T-helper 17 cell (primary cell): ENCODE measurements around the gene CACNA1C. TPM values are rescaled to one million over a fixed set of nuclear protein-coding genes. Genes with fewer than 3 reads are reported as not detected.

Experiments
- ATAC-seq: fragments of 150-1000 bp; cut with Tn5 transposase; 2 replicates; pipeline ENCODE4 v1.10.0; 2021; ENCODE audit warnings: mild to moderate bottlenecking, moderate library complexity
- DNase-seq, 3 donors: peaks; one replicate each; pipeline versions ENCODE4 v3.0.0 to v3.0.0-alpha.2; 2020 to 2021
- H3K9me3 ChIP-seq: one replicate; pipeline ENCODE4 v1.7.0; 2013; ENCODE audit warnings: low read length, mild to moderate bottlenecking; ENCODE audit not compliant: control insufficient read depth, poor library complexity, severe bottlenecking
- H3K27ac Mint-ChIP-seq: one replicate; pipeline ENCODE4 v1.8.0; 2022; ENCODE audit warnings: mild to moderate bottlenecking, moderate library complexity, mixed read lengths
- H3K27me3 Mint-ChIP-seq: one replicate; pipeline ENCODE4 v1.8.0; 2022; ENCODE audit warnings: mixed read lengths
- H3K36me3 Mint-ChIP-seq: one replicate; pipeline ENCODE4 v1.8.0; 2022; ENCODE audit warnings: low read depth, mixed read lengths
- H3K4me1 Mint-ChIP-seq: one replicate; pipeline ENCODE4 v1.8.0; 2022; ENCODE audit warnings: mild to moderate bottlenecking, mixed read lengths
- H3K4me3 Mint-ChIP-seq: one replicate; pipeline ENCODE4 v1.8.0; 2022; ENCODE audit warnings: mild to moderate bottlenecking, moderate library complexity, mixed read lengths
- total RNA-seq, 4 donors: library from RNA in 2 of 4; stranded (reverse) in 2 of 4; gene quantifications; one replicate each; pipeline ENCODE4 v1.2.3 and lab custom pipeline; 2022 to 2026

The CACNA1C gene
- total RNA-seq, 2 donors from 2014 or later = 0.02 to 0.18 TPM

- no peaks in the 10 kb centered on the region for H3K9me3 ChIP-seq
- no peaks in the 10 kb centered on the region for H3K36me3 Mint-ChIP-seq
- peaks cover 76% of the 10 kb centered on the region for H3K27me3 Mint-ChIP-seq
- no peak overlapping the region for H3K27ac Mint-ChIP-seq
- ATAC-seq = no peak
- peaks cover 3% of the 10 kb centered on the region for H3K4me1 Mint-ChIP-seq
- H3K4me3 Mint-ChIP-seq = no peak overlapping the region
- no peak for DNase-seq
These were observed 272.7 kb downstream of the CACNA1C start for GRCh38 chr12:2325519-2325918.

- Mint-ChIP-seq H3K4me3 (no peak overlapping the region), H3K4me1 (peaks cover 3% of the 10 kb centered on the region), H3K36me3 (no peaks in the 10 kb centered on the region), H3K27me3 (peaks cover 73% of the 10 kb centered on the region), H3K27ac (no peak overlapping the region)
- ATAC-seq (no peak), DNase-seq (no peak)
- no peaks in the 10 kb centered on the region for H3K9me3 ChIP-seq
These were observed 273.7 kb downstream of the CACNA1C start for GRCh38 chr12:2326470-2326869.

DNA sequence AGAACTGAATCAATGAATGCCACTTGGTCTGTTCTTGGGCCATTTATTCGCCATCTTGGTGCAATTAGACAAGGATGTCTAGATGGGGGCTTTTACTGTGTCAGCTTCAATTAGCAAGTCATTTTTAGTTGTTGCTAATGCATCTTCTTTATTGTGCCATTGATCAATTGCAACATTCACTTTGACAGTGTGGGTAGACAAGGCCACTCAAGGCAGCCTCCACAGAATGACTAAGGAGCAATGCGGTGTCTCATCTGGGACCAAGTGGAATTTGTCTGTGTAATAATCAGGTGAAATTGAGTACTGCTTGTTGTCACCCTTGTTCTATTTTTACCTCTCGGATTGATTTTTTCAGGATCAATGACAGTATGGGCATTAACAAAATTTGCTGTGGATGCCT lies 275.9 kb downstream of the CACNA1C start:
- no peak overlapping the region for H3K27ac Mint-ChIP-seq
- H3K4me1 Mint-ChIP-seq = no peaks in the 10 kb centered on the region
- no peak for DNase-seq
- no peak for ATAC-seq
- no peak overlapping the region for H3K4me3 Mint-ChIP-seq
- H3K27me3 Mint-ChIP-seq = peaks cover 65% of the 10 kb centered on the region
- no peaks in the 10 kb centered on the region for H3K36me3 Mint-ChIP-seq
- no peaks in the 10 kb centered on the region for H3K9me3 ChIP-seq

DNA sequence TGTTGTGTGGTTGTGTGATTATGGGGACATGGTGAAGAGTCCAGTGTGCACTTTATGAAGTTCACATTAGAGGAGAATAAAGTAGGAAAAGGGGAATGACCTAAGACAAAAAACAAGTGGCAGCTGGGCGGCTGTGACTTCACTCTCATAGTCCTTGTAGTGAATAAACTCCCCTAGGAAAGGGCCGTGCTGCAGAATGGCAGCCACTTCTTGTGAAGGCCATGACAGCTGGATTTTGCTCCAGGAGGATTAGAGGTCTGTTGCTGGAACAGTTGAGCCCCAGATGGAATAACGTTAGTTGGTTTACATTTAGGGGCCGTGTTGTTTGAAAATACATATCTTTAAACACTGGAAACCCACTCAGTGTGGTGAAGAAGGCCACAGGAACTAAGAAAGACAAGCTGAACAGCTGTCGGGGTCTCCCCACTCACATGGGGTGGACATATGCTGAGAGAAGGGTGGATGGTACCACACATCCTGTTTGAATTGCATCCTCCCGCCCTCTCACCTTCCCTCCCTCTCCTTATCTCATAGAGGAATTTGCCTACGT lies 276.9 kb downstream of the CACNA1C start:
- no peaks in the 10 kb centered on the region for H3K4me1 Mint-ChIP-seq
- DNase-seq (no peak), ATAC-seq (no peak)
- no peak overlapping the region for H3K4me3 Mint-ChIP-seq
- peaks cover 60% of the 10 kb centered on the region for H3K27me3 Mint-ChIP-seq
- no peak overlapping the region for H3K27ac Mint-ChIP-seq
- no peaks in the 10 kb centered on the region for H3K9me3 ChIP-seq
- H3K36me3 Mint-ChIP-seq = no peaks in the 10 kb centered on the region

DNA sequence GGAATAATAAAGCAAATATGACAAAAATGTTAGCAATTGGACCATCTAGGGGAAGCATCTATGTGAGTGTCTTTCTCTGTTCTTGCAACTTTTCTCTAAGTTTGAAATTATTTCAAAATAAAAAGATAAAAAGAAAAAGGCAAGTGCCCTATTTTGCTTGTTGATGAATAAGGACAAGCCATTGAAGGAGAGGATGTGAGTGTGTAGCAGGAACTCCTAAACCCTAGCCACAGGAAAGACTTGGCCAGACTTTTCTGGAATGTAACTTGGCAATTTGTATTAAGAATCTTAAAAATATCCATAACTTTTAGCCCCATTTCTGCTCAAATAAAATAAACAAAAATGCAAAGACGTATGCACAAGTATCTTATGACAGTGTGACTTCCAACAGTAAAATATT lies 279.4 kb downstream of the CACNA1C start:
- H3K9me3 ChIP-seq = no peaks in the 10 kb centered on the region
- Mint-ChIP-seq H3K36me3 (no peaks in the 10 kb centered on the region), H3K27me3 (peaks cover 65% of the 10 kb centered on the region), H3K27ac (no peak overlapping the region), H3K4me1 (no peaks in the 10 kb centered on the region), H3K4me3 (no peak overlapping the region)
- no peak for DNase-seq
- no peak for ATAC-seq

GRCh38 chr12:2332947-2333346 lies 280.2 kb downstream of the CACNA1C start:
- no peaks in the 10 kb centered on the region for H3K9me3 ChIP-seq
- no peaks in the 10 kb centered on the region for H3K36me3 Mint-ChIP-seq
- peaks cover 67% of the 10 kb centered on the region for H3K27me3 Mint-ChIP-seq
- H3K27ac Mint-ChIP-seq = no peak overlapping the region
- no peaks in the 10 kb centered on the region for H3K4me1 Mint-ChIP-seq
- no peak overlapping the region for H3K4me3 Mint-ChIP-seq
- DNase-seq (no peak), ATAC-seq (no peak)

GRCh38 chr12:2333491-2334195 lies 280.9 kb downstream of the CACNA1C start:
- Mint-ChIP-seq H3K36me3 (no peaks in the 10 kb centered on the region), H3K4me3 (no peak overlapping the region), H3K4me1 (no peaks in the 10 kb centered on the region)

GRCh38 chr12:2334271-2334670 lies 281.5 kb downstream of the CACNA1C start:
- Mint-ChIP-seq H3K4me1 (no peaks in the 10 kb centered on the region), H3K4me3 (no peak overlapping the region), H3K36me3 (no peaks in the 10 kb centered on the region), H3K27ac (no peak overlapping the region), H3K27me3 (peaks cover 57% of the 10 kb centered on the region)
- no peak for DNase-seq
- H3K9me3 ChIP-seq = no peaks in the 10 kb centered on the region
- ATAC-seq = no peak

More at GRCh38 chr12:2333491-2334195, 280.9 kb downstream of the CACNA1C start:
- H3K9me3 ChIP-seq = no peaks in the 10 kb centered on the region
- Mint-ChIP-seq H3K27me3 (peaks cover 62% of the 10 kb centered on the region), H3K27ac (no peak overlapping the region)
- no peak for DNase-seq
- ATAC-seq = no peak

DNA sequence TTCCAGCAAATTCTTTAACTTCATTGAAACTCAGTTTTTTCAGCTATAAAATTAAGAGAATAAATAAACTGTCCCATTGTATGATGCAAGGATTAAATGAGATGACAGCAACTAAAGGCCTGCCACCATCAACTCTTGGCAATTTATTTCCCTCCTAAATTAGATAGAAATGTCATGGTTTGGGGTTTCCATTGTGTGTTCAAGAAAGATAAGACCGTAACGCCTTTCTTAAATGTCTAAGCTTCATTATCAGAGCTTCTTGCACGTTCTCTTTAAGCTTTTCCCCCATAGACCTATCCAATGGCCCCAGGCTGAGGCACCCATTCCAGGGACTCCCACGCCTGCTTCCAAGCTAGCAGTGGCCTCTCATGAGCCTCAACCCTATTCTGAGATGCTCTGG lies 281.9 kb downstream of the CACNA1C start:
- H3K4me1 Mint-ChIP-seq = no peaks in the 10 kb centered on the region
- no peak for ATAC-seq
- no peak for DNase-seq

DNA sequence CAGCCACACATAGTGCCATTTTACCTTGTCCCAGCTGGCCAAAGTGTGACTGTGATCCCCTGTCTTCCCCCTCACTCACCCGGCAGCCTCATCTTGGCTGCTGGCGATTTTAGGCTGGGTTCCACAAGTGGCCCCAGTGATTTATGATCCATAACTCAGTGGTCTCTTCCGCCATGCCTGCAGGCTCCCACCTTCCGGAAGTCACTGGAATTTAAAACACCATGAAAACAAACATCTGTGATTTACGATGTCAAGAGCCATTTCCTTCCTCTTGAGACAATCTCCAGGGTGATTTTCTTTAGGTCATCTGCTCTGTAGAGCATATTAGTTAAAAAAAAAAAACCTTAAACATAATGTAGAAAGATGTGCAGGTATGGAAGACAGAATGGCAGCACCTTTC lies 282.3 kb downstream of the CACNA1C start:
- Mint-ChIP-seq H3K4me1 (no peaks in the 10 kb centered on the region), H3K27ac (no peak overlapping the region), H3K4me3 (no peak overlapping the region), H3K27me3 (peaks cover 51% of the 10 kb centered on the region), H3K36me3 (no peaks in the 10 kb centered on the region)
- no peak for ATAC-seq
- no peak for DNase-seq
- no peaks in the 10 kb centered on the region for H3K9me3 ChIP-seq

More for the DNA sequence above, 281.9 kb downstream of the CACNA1C start:
- Mint-ChIP-seq H3K36me3 (no peaks in the 10 kb centered on the region), H3K27me3 (peaks cover 53% of the 10 kb centered on the region), H3K4me3 (no peak overlapping the region), H3K27ac (no peak overlapping the region)
- H3K9me3 ChIP-seq = no peaks in the 10 kb centered on the region

DNA sequence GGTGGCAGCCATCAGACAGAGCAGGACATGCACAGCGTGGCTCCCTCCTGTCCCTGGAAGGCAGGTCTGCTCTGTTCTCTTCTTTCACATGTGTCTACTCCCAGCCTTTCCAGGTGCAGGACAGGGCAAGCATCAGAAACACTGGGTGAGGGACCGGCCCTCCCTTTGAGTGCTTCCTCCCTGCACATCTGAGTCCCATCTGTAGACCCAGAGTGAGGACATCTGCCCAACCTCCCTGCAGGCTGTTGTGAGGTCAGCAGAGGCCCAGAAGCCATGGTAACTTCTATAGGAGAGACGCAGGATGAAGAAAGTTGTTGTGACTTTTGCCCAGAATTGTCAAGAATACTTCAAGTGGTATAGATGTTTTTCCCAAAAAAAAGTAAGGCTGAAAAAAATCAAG lies 282.7 kb downstream of the CACNA1C start:
- no peak overlapping the region for H3K27ac Mint-ChIP-seq
- no peaks in the 10 kb centered on the region for H3K36me3 Mint-ChIP-seq
- no peaks in the 10 kb centered on the region for H3K4me1 Mint-ChIP-seq
- ATAC-seq (no peak), DNase-seq (no peak)
- H3K9me3 ChIP-seq = no peaks in the 10 kb centered on the region
- H3K4me3 Mint-ChIP-seq = no peak overlapping the region
- peaks cover 49% of the 10 kb centered on the region for H3K27me3 Mint-ChIP-seq

DNA sequence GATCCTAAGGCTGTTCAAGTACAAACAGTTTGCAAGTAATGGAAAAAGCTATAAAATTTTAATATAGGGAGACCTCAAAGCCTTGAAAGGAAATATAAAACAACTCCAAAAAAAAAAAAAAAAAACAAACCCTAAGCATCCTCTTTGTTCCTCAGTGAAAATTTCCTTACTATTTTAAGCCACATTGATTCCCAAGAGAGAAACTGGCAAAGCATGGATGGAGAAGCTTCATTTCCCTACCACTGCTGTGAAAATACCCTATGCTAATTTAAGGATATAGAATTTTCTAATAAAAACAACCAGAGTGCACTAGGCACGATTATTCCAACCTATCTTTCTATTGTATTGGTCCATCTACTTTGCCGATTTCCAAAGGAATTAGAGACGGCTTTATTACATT lies 283.1 kb downstream of the CACNA1C start:
- Mint-ChIP-seq H3K27ac (no peak overlapping the region), H3K27me3 (peaks cover 47% of the 10 kb centered on the region), H3K36me3 (no peaks in the 10 kb centered on the region), H3K4me1 (no peaks in the 10 kb centered on the region), H3K4me3 (no peak overlapping the region)
- ATAC-seq = no peak
- H3K9me3 ChIP-seq = no peaks in the 10 kb centered on the region
- no peak for DNase-seq

DNA sequence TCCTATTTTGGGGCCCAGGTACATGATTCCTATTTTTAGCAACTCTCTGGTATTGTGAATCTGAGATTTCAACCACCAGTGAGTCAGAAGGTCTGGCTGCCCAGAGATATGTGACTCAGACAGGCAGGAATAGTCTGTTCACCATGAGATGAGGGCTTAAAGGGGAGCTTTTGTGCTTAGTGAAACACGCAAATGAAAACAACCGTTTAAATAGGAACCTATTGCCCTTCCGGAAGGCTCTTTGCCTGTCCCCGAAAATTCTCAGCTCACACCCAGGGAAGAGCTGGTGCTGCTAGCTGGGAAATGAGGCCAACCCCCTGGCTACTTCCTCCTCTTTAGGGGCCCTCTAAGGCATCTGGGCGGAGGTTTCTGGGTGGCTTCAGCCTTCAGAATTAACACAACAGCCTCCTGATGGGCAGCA lies 283.6 kb downstream of the CACNA1C start:
- DNase-seq (no peak), ATAC-seq (no peak)
- H3K9me3 ChIP-seq = no peaks in the 10 kb centered on the region

More for the DNA sequence above, 283.6 kb downstream of the CACNA1C start:
- Mint-ChIP-seq H3K4me3 (no peak overlapping the region), H3K27ac (no peak overlapping the region), H3K4me1 (no peaks in the 10 kb centered on the region), H3K36me3 (no peaks in the 10 kb centered on the region), H3K27me3 (peaks cover 48% of the 10 kb centered on the region)
